Testis (tissue), 3 donors: ENCODE measurements around the gene PRPSAP1. TPM values are rescaled to one million over a fixed set of nuclear protein-coding genes. Genes with fewer than 3 reads are reported as not detected.

Source experiments
- DNase-seq: peaks from one replicate; pipeline ENCODE4 v3.0.0-alpha.2; 2019
- H3K27ac ChIP-seq, 2 donors: fragments of 200-600 bp; sonication (generic); one replicate each; pipeline ENCODE4 v1.5.1; 2019
- H3K27me3 ChIP-seq: fragments of 200-600 bp; sonication (generic); one replicate; pipeline ENCODE4 v1.5.1; 2019
- H3K36me3 ChIP-seq: fragments of 200-600 bp; sonication (generic); one replicate; pipeline ENCODE4 v1.5.1; 2017; ENCODE audit warnings: low read depth; ENCODE audit errors: missing control alignments
- H3K4me1 ChIP-seq: fragments of 200-600 bp; sonication (generic); one replicate; pipeline ENCODE4 v1.5.1; 2019
- H3K4me3 ChIP-seq, 2 donors: fragments of 200-600 bp; sonication (generic); one replicate each; pipeline ENCODE4 v1.5.1; 2017 to 2019
- H3K9me3 ChIP-seq: fragments of 200-600 bp; sonication (generic); one replicate; pipeline ENCODE4 v1.5.1; 2017
- CTCF ChIP-seq, 3 experiments: fragments of 450-650 bp in 2 of 3; fragments of 200-600 bp in 1 of 3; sonication (generic) in 1 of 3; IDR thresholded peaks; one replicate each; pipeline ENCODE4 v1.5.1; 2016 to 2019; ENCODE audit warnings: antibody characterized with exemption in 3 of 3, mild to moderate bottlenecking in 2 of 3, moderate library complexity in 1 of 3
- POLR2A ChIP-seq: fragments of 450-650 bp; IDR thresholded peaks from one replicate; pipeline ENCODE4 v1.6.1; 2017; ENCODE audit warnings: antibody characterized with exemption, mild to moderate bottlenecking, moderate library complexity
- WGBS, 2 donors: methylation state at CpG; one replicate each; pipeline ENCODE4 v1.1.5; 2018; 5-methylcytosine and 5-hydroxymethylcytosine counted together
- intact Hi-C: fragments of 100-400 bp; cut with DNase I; formaldehyde crosslinking; loops from one replicate; pipeline ENCODE4 v1.15.1; 2023; ENCODE audit warnings: low total_unique reads
- polyA plus RNA-seq: library from polyadenylated mRNA; stranded (reverse); fragments of 350-450 nt; fragmentation: Illumina TruSeq; extraction: RNeasy Lipid Tissue Mini Kit (QIAGEN cat#74804); gene quantifications from one replicate; pipeline ENCODE4 v1.2.3, GENCODE V29; 2014; ENCODE audit warnings: low read depth, low replicate concordance; ENCODE audit not compliant: insufficient read depth
- total RNA-seq, 2 donors: library from RNA; depleted of rRNA; stranded (reverse); fragments of >200 nt; gene quantifications; one replicate each; pipeline ENCODE4 v1.2.3, GENCODE V29; 2016

The PRPSAP1 gene
- total and polyA plus RNA-seq, 3 donors from 2014 or later: 132 to 184 (median 152) TPM

DNA sequence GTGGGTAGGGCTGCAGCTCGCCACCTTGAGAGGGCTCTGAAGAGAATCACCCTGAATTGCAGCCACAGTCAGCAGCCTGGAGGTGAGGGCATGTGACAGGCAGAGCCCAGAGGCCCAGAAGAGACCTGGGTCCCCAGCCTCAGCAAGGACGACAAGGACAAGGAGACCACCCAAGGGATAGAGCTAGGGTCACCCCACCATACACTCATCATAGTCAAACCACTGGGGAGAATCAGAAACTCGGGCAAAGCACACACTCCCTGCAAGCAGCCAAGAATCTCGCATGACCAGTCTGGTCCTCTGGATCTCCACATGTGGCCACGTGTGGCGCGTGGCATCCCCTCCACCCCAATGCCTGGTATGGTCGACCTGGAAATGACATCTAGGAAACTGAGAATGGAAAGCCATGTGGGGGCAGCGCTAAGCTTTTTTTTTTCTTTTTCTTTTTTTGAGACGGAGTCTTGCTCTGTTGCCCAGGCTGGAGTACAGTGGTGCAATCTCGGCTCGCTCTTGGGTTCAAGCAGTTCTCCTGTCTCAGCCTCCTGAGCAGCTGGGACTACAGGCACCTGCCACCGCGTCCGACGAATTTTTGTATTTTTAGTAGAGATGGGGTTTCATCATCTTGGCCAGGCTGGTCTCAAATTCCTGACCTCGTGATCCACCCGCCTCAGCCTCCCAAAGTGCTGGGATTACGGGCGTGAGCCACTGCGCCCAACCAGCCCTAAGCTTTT is 26.1 kb upstream of the PRPSAP1 start:
- TF ChIP-seq POLR2A (no peak), CTCF (IDR thresholded peaks at IDR 0.05) (no peak)
- WGBS, 2 donors: 93 to 94% methylated on average over 20 to 21 of the region's 21 CpGs

GRCh38 chr17:76379275-76379641 is 25.5 kb upstream of the PRPSAP1 start:
- H3K4me3 ChIP-seq: no peak overlapping the region
- WGBS, 2 donors: 89 to 96% methylated on average over 9 to 11 of the region's 11 CpGs
- no peaks in the 10 kb centered on the region for H3K27me3 ChIP-seq
- no peak for TF ChIP-seq CTCF (IDR thresholded peaks at IDR 0.05)
- TF ChIP-seq POLR2A: no peak
- H3K27ac ChIP-seq: no peak overlapping the region
- intact Hi-C loops: no loop called here
- no peaks in the 10 kb centered on the region for H3K36me3 ChIP-seq
- no peak for DNase-seq
- H3K4me1 ChIP-seq: peaks cover 24% of the 10 kb centered on the region
- H3K9me3 ChIP-seq: no peaks in the 10 kb centered on the region

More for the DNA sequence above, 26.1 kb upstream of the PRPSAP1 start:
- Histone ChIP-seq H3K27me3 (no peaks in the 10 kb centered on the region), H3K4me3 (no peak overlapping the region), H3K4me1 (peaks cover 24% of the 10 kb centered on the region), H3K27ac (no peak overlapping the region), H3K36me3 (no peaks in the 10 kb centered on the region), H3K9me3 (no peaks in the 10 kb centered on the region)
- DNase-seq: no peak
- intact Hi-C loops: no loop called here

GRCh38 chr17:76378548-76379274 is 25.0 kb upstream of the PRPSAP1 start:
- H3K36me3 ChIP-seq: no peaks in the 10 kb centered on the region
- peaks cover 22% of the 10 kb centered on the region for H3K4me1 ChIP-seq
- TF ChIP-seq CTCF (IDR thresholded peaks at IDR 0.05) (no peak), POLR2A (no peak)
- WGBS, 2 donors: 80 to 87% methylated on average over 5 of the region's 5 CpGs
- H3K27ac ChIP-seq: no peak overlapping the region
- no peak for DNase-seq
- H3K4me3 ChIP-seq: no peak overlapping the region
- intact Hi-C loops: no loop called here
- no peaks in the 10 kb centered on the region for H3K9me3 ChIP-seq
- H3K27me3 ChIP-seq: no peaks in the 10 kb centered on the region

DNA sequence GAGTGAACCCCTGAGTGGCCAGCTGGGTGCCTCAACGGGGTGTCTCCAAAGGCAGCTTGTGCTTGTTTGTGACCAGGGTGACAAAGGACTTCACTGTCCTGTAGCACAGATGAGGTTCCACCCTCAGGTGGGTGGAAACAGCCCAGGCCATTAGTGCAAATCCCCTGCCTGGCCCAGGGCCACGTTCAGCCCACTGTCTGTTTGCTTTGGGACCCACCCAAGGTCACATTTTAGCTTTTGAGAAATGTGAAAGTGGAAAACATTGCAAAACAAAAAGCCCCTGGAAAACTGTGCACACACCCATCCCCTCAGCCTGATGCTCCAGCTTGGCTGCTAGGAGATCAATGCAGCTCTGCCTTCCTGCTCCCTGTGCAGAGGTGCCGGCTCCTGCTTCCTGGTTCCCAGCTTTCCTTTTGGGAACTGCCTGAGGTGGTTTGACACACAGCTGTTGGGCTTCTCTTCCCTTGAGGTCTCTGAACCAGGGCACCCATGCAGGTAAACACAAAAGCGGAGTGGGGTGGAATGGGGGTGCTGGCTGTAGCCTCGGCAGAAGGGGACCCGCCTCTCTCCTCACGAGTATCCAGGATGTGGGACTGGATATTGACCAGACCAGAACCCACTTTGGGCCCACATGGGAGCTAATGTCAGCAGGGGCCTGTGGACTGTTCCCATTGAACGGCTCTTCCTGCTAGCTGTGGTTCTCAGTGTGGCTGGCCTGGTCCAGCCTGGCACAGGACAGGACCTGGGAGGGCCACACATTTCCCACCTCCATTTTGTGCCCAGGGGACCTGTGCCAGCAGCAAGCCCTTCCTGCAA is 22.8 kb upstream of the PRPSAP1 start:
- Histone ChIP-seq H3K4me3 (no peak overlapping the region), H3K9me3 (no peaks in the 10 kb centered on the region), H3K36me3 (no peaks in the 10 kb centered on the region), H3K27me3 (no peaks in the 10 kb centered on the region), H3K4me1 (peaks cover 17% of the 10 kb centered on the region), H3K27ac (no peak overlapping the region)
- WGBS, 2 donors: 55 to 67% methylated on average over 6 to 8 of the region's 8 CpGs
- intact Hi-C loops: no loop called here
- DNase-seq: no peak
- TF ChIP-seq CTCF (IDR thresholded peaks at IDR 0.05): no peak
- TF ChIP-seq POLR2A: no peak
